HUES64 (cell line): ENCODE results near the gene CAPN2.
"Not testable (repeated sequence)": the region's sequence is repeated elsewhere in the genome, so short reads cannot be mapped to it uniquely, and the experiment has no call there.

Experiments
- H3K27ac ChIP-seq: 2 replicates; pipeline ENCODE4 v1.7.0; 2013; ENCODE audit warnings: low read depth, low read length, inconsistent platforms
- H3K27me3 ChIP-seq: 2 replicates; pipeline ENCODE4 v1.6.1; 2013; ENCODE audit warnings: mild to moderate bottlenecking, low read length; ENCODE audit not compliant: insufficient read depth
- H3K36me3 ChIP-seq: 2 replicates; pipeline ENCODE4 v1.6.1; 2013; ENCODE audit warnings: mild to moderate bottlenecking, low read length; ENCODE audit not compliant: insufficient read depth
- H3K4me1 ChIP-seq: 2 replicates; pipeline ENCODE4 v1.6.1; 2013; ENCODE audit warnings: mild to moderate bottlenecking, low read length, moderate library complexity; ENCODE audit not compliant: insufficient read depth
- H3K4me3 ChIP-seq: 2 replicates; pipeline ENCODE4 v1.5.1; 2013; ENCODE audit warnings: mild to moderate bottlenecking, low read length, moderate library complexity
- H3K9ac ChIP-seq: 2 replicates; pipeline ENCODE4 v1.6.1; 2013; ENCODE audit warnings: mild to moderate bottlenecking, low read depth, low read length
- H3K9me3 ChIP-seq: 2 replicates; pipeline ENCODE4 v1.6.1; 2013; ENCODE audit warnings: low read depth, low read length; ENCODE audit not compliant: insufficient read depth
- WGBS: fragments of 150-250, 120-280 bp; methylation state at CpG from one replicate; pipeline ENCODE4 v1.1.7; 2013; ENCODE audit warnings: missing lambda C conversion rate; 5-methylcytosine and 5-hydroxymethylcytosine counted together

CAPN2 gene

GRCh38 chr1:223732993-223733798 lies 20.9 kb downstream of the CAPN2 start:
- Histone ChIP-seq H3K27ac (no peak overlapping the region; the same call in 1 of the 2 replicates), H3K9ac (no peak overlapping the region), H3K36me3 (peaks cover 6% of the 10 kb centered on the region; the same call in 1 of the 2 replicates), H3K27me3 (peaks cover 47% of the 10 kb centered on the region), H3K4me3 (no peak overlapping the region), H3K9me3 (no peaks in the 10 kb centered on the region), H3K4me1 (peaks cover 32% of the 10 kb centered on the region)
- 73% methylated on average over 3 of the region's 6 CpGs for WGBS

- peaks cover 38% of the 10 kb centered on the region for H3K27me3 ChIP-seq
- no peaks in the 10 kb centered on the region for H3K9me3 ChIP-seq
- no peaks in the 10 kb centered on the region for H3K36me3 ChIP-seq
- H3K4me1 ChIP-seq: peaks cover 32% of the 10 kb centered on the region
- H3K4me3 ChIP-seq: no peak overlapping the region
- no peak overlapping the region for H3K9ac ChIP-seq
- no peak overlapping the region; the same call in 1 of the 2 replicates for H3K27ac ChIP-seq
- 62% methylated on average over 20 of the region's 20 CpGs for WGBS
These were observed 21.8 kb downstream of the CAPN2 start for GRCh38 chr1:223733898-223734852.

- Histone ChIP-seq H3K27me3 (peaks cover 18% of the 10 kb centered on the region), H3K4me1 (peaks cover 17% of the 10 kb centered on the region)
- 91% methylated on average over 5 of the region's 5 CpGs for WGBS
- not testable (repeated sequence) for H3K4me3 ChIP-seq, H3K9me3 ChIP-seq, H3K36me3 ChIP-seq, H3K27ac ChIP-seq, H3K9ac ChIP-seq
These were observed 24.3 kb downstream of the CAPN2 start for GRCh38 chr1:223736638-223737037.

- Histone ChIP-seq H3K36me3 (peaks cover 4% of the 10 kb centered on the region; the same call in 1 of the 2 replicates), H3K27ac (no peak overlapping the region)
- WGBS: 84% methylated on average over 5 of the region's 7 CpGs
These were observed 25.0 kb downstream of the CAPN2 start for GRCh38 chr1:223737342-223737741.

GRCh38 chr1:223738465-223739365 lies 26.4 kb downstream of the CAPN2 start:
- no peaks in the 10 kb centered on the region for H3K9me3 ChIP-seq
- H3K27me3 ChIP-seq: no peaks in the 10 kb centered on the region; the same call in 1 of the 2 replicates
- peaks cover 6% of the 10 kb centered on the region for H3K4me1 ChIP-seq
- H3K9ac ChIP-seq: no peak overlapping the region
- H3K27ac ChIP-seq: no peak overlapping the region
- H3K4me3 ChIP-seq: no peak overlapping the region
- H3K36me3 ChIP-seq: peaks cover 4% of the 10 kb centered on the region; the same call in 1 of the 2 replicates
- WGBS: 96% methylated on average over 14 of the region's 14 CpGs

More at GRCh38 chr1:223737342-223737741, 25.0 kb downstream of the CAPN2 start:
- H3K9me3 ChIP-seq: no peaks in the 10 kb centered on the region
- peaks cover 17% of the 10 kb centered on the region for H3K4me1 ChIP-seq
- H3K27me3 ChIP-seq: peaks cover 11% of the 10 kb centered on the region; the same call in 1 of the 2 replicates
- no peak overlapping the region for H3K9ac ChIP-seq
- no peak overlapping the region for H3K4me3 ChIP-seq

- 94% methylated on average over 7 of the region's 7 CpGs for WGBS
- Histone ChIP-seq H3K27ac (no peak overlapping the region), H3K4me3 (no peak overlapping the region), H3K9ac (no peak overlapping the region), H3K27me3 (no peaks in the 10 kb centered on the region; the same call in 1 of the 2 replicates), H3K36me3 (peaks cover 4% of the 10 kb centered on the region; the same call in 1 of the 2 replicates), H3K9me3 (no peaks in the 10 kb centered on the region), H3K4me1 (no peaks in the 10 kb centered on the region)
These were observed 27.2 kb downstream of the CAPN2 start for GRCh38 chr1:223739366-223740037.

- not testable (repeated sequence) for H3K4me3 ChIP-seq, H3K4me1 ChIP-seq, H3K27me3 ChIP-seq, H3K27ac ChIP-seq, H3K9ac ChIP-seq, H3K9me3 ChIP-seq, H3K36me3 ChIP-seq
- WGBS: 84% methylated on average over 10 of the region's 10 CpGs
These were observed 27.8 kb downstream of the CAPN2 start for GRCh38 chr1:223740038-223740736.

- peaks cover 7% of the 10 kb centered on the region; the same call in 1 of the 2 replicates for H3K36me3 ChIP-seq
- H3K4me1 ChIP-seq: no peaks in the 10 kb centered on the region
- H3K27me3 ChIP-seq: peaks cover 1% of the 10 kb centered on the region
- WGBS: 89% methylated on average over 6 of the region's 6 CpGs
- H3K9ac ChIP-seq: no peak overlapping the region
- no peaks in the 10 kb centered on the region for H3K9me3 ChIP-seq
- no peak overlapping the region for H3K4me3 ChIP-seq
- no peak overlapping the region for H3K27ac ChIP-seq
These were observed 29.5 kb downstream of the CAPN2 start for GRCh38 chr1:223741861-223742260.

GRCh38 chr1:223742856-223743517 lies 30.6 kb downstream of the CAPN2 start:
- no peak overlapping the region for H3K4me3 ChIP-seq
- no peaks in the 10 kb centered on the region for H3K9me3 ChIP-seq
- no peak overlapping the region for H3K27ac ChIP-seq
- WGBS: 93% methylated on average over 9 of the region's 9 CpGs
- peaks cover 12% of the 10 kb centered on the region for H3K27me3 ChIP-seq
- H3K4me1 ChIP-seq: no peaks in the 10 kb centered on the region
- H3K36me3 ChIP-seq: peaks cover 11% of the 10 kb centered on the region; the same call in 1 of the 2 replicates
- H3K9ac ChIP-seq: no peak overlapping the region
